ENCODE measurements around the gene HHAT. TPM values are rescaled to one million over a fixed set of nuclear protein-coding genes. Genes with fewer than 3 reads are reported as not detected.

Gene HHAT
- total RNA-seq, 1 donor from 2014 or later, result 6.9 TPM

- no peaks in the 10 kb centered on the region for H3K36me3 Mint-ChIP-seq (ENCODE audit: low read depth)
- peaks cover 18% of the 10 kb centered on the region for H3K4me1 Mint-ChIP-seq
- DNase-seq (ENCODE audit: low read depth, low spot score), result no peak
- H3K27me3 Mint-ChIP-seq (ENCODE audit: low read depth), result no peaks in the 10 kb centered on the region
- no peak overlapping the region for H3K4me3 Mint-ChIP-seq
- no peaks in the 10 kb centered on the region for H3K9me3 Mint-ChIP-seq
- H3K27ac Mint-ChIP-seq (ENCODE audit: unreplicated experiment), result no peak overlapping the region
- TF ChIP-seq CTCF (conservative IDR thresholded peaks at IDR 0.05), result no peak
These were observed 377.5 kb downstream of the HHAT start for GRCh38 chr1:210706246-210706645.

- no peak for DNase-seq (ENCODE audit: low read depth, low spot score)
- Mint-ChIP-seq H3K4me1 (peaks cover 18% of the 10 kb centered on the region), H3K36me3 (ENCODE audit: low read depth) (no peaks in the 10 kb centered on the region), H3K4me3 (no peak overlapping the region), H3K27me3 (ENCODE audit: low read depth) (no peaks in the 10 kb centered on the region), H3K9me3 (no peaks in the 10 kb centered on the region), H3K27ac (ENCODE audit: unreplicated experiment) (no peak overlapping the region)
- TF ChIP-seq CTCF (conservative IDR thresholded peaks at IDR 0.05), result no peak
These were observed 378.9 kb downstream of the HHAT start for GRCh38 chr1:210707300-210708240.

GRCh38 chr1:210709701-210710100 is 381.0 kb downstream of the HHAT start:
- H3K27me3 Mint-ChIP-seq (ENCODE audit: low read depth), result no peaks in the 10 kb centered on the region
- DNase-seq (ENCODE audit: low read depth, low spot score), result no peak
- H3K4me1 Mint-ChIP-seq, result peaks cover 18% of the 10 kb centered on the region
- H3K4me3 Mint-ChIP-seq, result no peak overlapping the region
- H3K27ac Mint-ChIP-seq (ENCODE audit: unreplicated experiment), result no peak overlapping the region
- no peaks in the 10 kb centered on the region for H3K9me3 Mint-ChIP-seq
- no peaks in the 10 kb centered on the region for H3K36me3 Mint-ChIP-seq (ENCODE audit: low read depth)
- no peak for TF ChIP-seq CTCF (conservative IDR thresholded peaks at IDR 0.05)

- Mint-ChIP-seq H3K4me3 (no peak overlapping the region), H3K27ac (ENCODE audit: unreplicated experiment) (no peak overlapping the region), H3K27me3 (ENCODE audit: low read depth) (no peaks in the 10 kb centered on the region), H3K36me3 (ENCODE audit: low read depth) (no peaks in the 10 kb centered on the region), H3K9me3 (no peaks in the 10 kb centered on the region), H3K4me1 (peaks cover 14% of the 10 kb centered on the region)
- DNase-seq (ENCODE audit: low read depth, low spot score), result no peak
- TF ChIP-seq CTCF (conservative IDR thresholded peaks at IDR 0.05), result no peak
These were observed 383.3 kb downstream of the HHAT start for GRCh38 chr1:210711825-210712612.

GRCh38 chr1:210715072-210715471 is 386.4 kb downstream of the HHAT start:
- Mint-ChIP-seq H3K27ac (ENCODE audit: unreplicated experiment) (no peak overlapping the region), H3K36me3 (ENCODE audit: low read depth) (no peaks in the 10 kb centered on the region), H3K4me1 (no peaks in the 10 kb centered on the region), H3K9me3 (no peaks in the 10 kb centered on the region), H3K4me3 (no peak overlapping the region), H3K27me3 (ENCODE audit: low read depth) (no peaks in the 10 kb centered on the region)
- DNase-seq (ENCODE audit: low read depth, low spot score), result no peak
- TF ChIP-seq CTCF (conservative IDR thresholded peaks at IDR 0.05), result no peak

Data from neural crest cell (in vitro differentiated cells).